K562 (cell line): Measurements from ENCODE around the gene NDUFC2. TPM values are rescaled to one million over a fixed set of nuclear protein-coding genes. Genes with fewer than 3 reads are reported as not detected.

Experiments
- ATAC-seq: fragments of 200-7000 bp; cut with Tn5 transposase; 3 replicates; pipeline ENCODE4 v1.9.1; 2020; ENCODE audit warnings: moderate library complexity
- BruUV-seq: library from RNA; stranded (reverse); fragments of 400-500 nt; replicated peaks from 2 replicates; lab custom pipeline; 2021; lab: Mats Ljungman, UMichigan
- CTCF ChIA-PET: fragments of 300-600 bp; formaldehyde crosslinking; extraction: SDS; loops from one replicate; lab custom pipeline; 2021; ENCODE audit warnings: low intra/inter-chr PET ratio; lab: Yijun Ruan, JAX
- POLR2A ChIA-PET: fragments of 300-600, 350-650 bp; sonication (Branson Sonifier 250); formaldehyde crosslinking; extraction: SDS; loops from one replicate; lab custom pipeline; 2021; ENCODE audit warnings: antibody characterized with exemption, inconsistent platforms; lab: Yijun Ruan, JAX
- DNase-seq, 4 experiments: peaks; one replicate each; pipeline versions ENCODE4 v3.0.0 to v3.0.0-alpha.2; 2011 to 2018; ENCODE audit warnings: low spot score in 3 of 4, mixed read lengths in 3 of 4; ENCODE audit errors: extremely low read depth in 1 of 4
- FAIRE-seq: peaks from 2 replicates; lab custom pipeline; 2011; peaks lifted over from hg19 to GRCh38; lab: Jason Lieb, UNC
- H2AFZ ChIP-seq: 2 replicates; pipeline ENCODE4 v1.6.0; 2011; ENCODE audit warnings: low read depth, low read length, control low read depth, inconsistent platforms
- H3K27ac ChIP-seq: fragments of 200-600 bp; 3 replicates; pipeline ENCODE4 v1.8.0; 2011; ENCODE audit warnings: low read depth, mild to moderate bottlenecking, control low read depth, inconsistent platforms, low read length, moderate library complexity, mixed read lengths; ENCODE audit errors: extremely low read depth
- H3K27me3 ChIP-seq, 2 experiments: fragments of 300-600 bp in 1 of 2; 2 replicates in 1 of 2; 3 replicates in 1 of 2; pipeline versions ENCODE4 v1.6.0 to v1.8.0; 2011; ENCODE audit warnings: inconsistent platforms in 2 of 2, low read length in 2 of 2, mild to moderate bottlenecking in 1 of 2, mixed read lengths in 1 of 2, moderate library complexity in 1 of 2; ENCODE audit not compliant: control insufficient read depth in 2 of 2, insufficient read depth in 2 of 2
- H3K36me3 ChIP-seq: fragments of 300-600 bp; 3 replicates; pipeline ENCODE4 v1.8.0; 2011; ENCODE audit warnings: mild to moderate bottlenecking, low read length, inconsistent platforms; ENCODE audit not compliant: control insufficient read depth, insufficient read depth
- H3K4me1 ChIP-seq, 2 experiments: fragments of 200-600 bp in 1 of 2; replicated peaks in 1 of 2; 2 replicates in 1 of 2; 3 replicates in 1 of 2; pipeline versions ENCODE4 v1.5.1 to v1.8.0; 2011; ENCODE audit warnings: inconsistent platforms in 2 of 2, low read length in 2 of 2, mild to moderate bottlenecking in 1 of 2, mixed read lengths in 1 of 2, moderate library complexity in 1 of 2; ENCODE audit not compliant: control insufficient read depth in 2 of 2, insufficient read depth in 2 of 2
- H3K4me2 ChIP-seq: 2 replicates; pipeline ENCODE4 v1.6.1; 2011; ENCODE audit warnings: low read length, control low read depth, inconsistent platforms, mixed read lengths; ENCODE audit not compliant: insufficient read depth
- H3K4me3 ChIP-seq: fragments of 200-600 bp; sonication (generic), shearing (Covaris generic); 2 replicates; pipeline ENCODE4 v1.5.1; 2016; ENCODE audit warnings: control low read depth, inconsistent platforms
- H3K79me2 ChIP-seq: fragments of 200-600 bp; 3 replicates; pipeline ENCODE4 v1.8.0; 2011; ENCODE audit warnings: low read length, inconsistent platforms; ENCODE audit not compliant: control insufficient read depth, insufficient read depth
- H3K9ac ChIP-seq, 2 experiments: 2 replicates each; pipeline versions ENCODE4 v1.6.0 to v1.6.1; 2011; ENCODE audit warnings: low read depth in 2 of 2, low read length in 2 of 2, control low read depth in 1 of 2, inconsistent platforms in 1 of 2, mild to moderate bottlenecking in 1 of 2, mixed read lengths in 1 of 2; ENCODE audit not compliant: insufficient read depth in 1 of 2
- H3K9me1 ChIP-seq: one replicate; pipeline ENCODE4 v1.6.0; 2011; ENCODE audit warnings: inconsistent platforms, mild to moderate bottlenecking, low read length, moderate library complexity; ENCODE audit not compliant: control insufficient read depth, insufficient read depth
- H3K9me3 ChIP-seq: replicated peaks from 2 replicates; pipeline ENCODE4 v1.5.1; 2011; ENCODE audit warnings: low read depth, low read length, inconsistent platforms; ENCODE audit not compliant: control insufficient read depth, insufficient read depth
- H4K20me1 ChIP-seq: replicated peaks from 2 replicates; pipeline ENCODE4 v1.6.1; 2011; ENCODE audit warnings: low read length, inconsistent platforms, mixed read lengths; ENCODE audit not compliant: control insufficient read depth, insufficient read depth
- MAZ ChIP-seq, 2 experiments: fragments of 450-650 bp in 1 of 2; sonication (generic) in 1 of 2; formaldehyde crosslinking; IDR thresholded peaks in 1 of 2; conservative IDR thresholded peaks in 1 of 2; 2 replicates each; pipeline versions ENCODE4 v1.4.0 to v1.5.0; 2020; ENCODE audit warnings: mild to moderate bottlenecking in 1 of 2, missing genetic modification reagents in 1 of 2
- SMARCC2 ChIP-seq: fragments of 450-650 bp; IDR thresholded peaks from 2 replicates; pipeline ENCODE4 v1.6.1; 2017; ENCODE audit warnings: antibody characterized with exemption, moderate library complexity, mild to moderate bottlenecking, low read depth
- TRIM28 ChIP-seq: fragments of 450-650 bp; IDR thresholded peaks from 2 replicates; pipeline ENCODE4 v1.6.1; 2017
- ZNF217 ChIP-seq: sonication (generic); formaldehyde crosslinking; IDR thresholded peaks from 2 replicates; pipeline ENCODE4 v1.8.0; 2022; ENCODE audit warnings: mild to moderate bottlenecking, missing genetic modification reagents
- ZNF785 ChIP-seq: fragments of 250-450 bp; sonication (Bioruptor Pico); IDR thresholded peaks from 2 replicates; pipeline ENCODE4 v1.4.0; 2020; ENCODE audit warnings: mild to moderate bottlenecking
- WGBS: fragments of 100-300 bp; shearing (Covaris generic); methylation state at CpG from one replicate; pipeline ENCODE4 v1.1.6; 2016; ENCODE audit warnings: low coverage, mixed read lengths; ENCODE audit not compliant: insufficient coverage; ENCODE audit errors: missing lambda C conversion rate; 5-methylcytosine and 5-hydroxymethylcytosine counted together
- in situ Hi-C: fragments of 300-500 bp; cut with MboI; formaldehyde crosslinking; loops from 4 replicates; pipeline ENCODE4 v1.15.0; 2018; ENCODE audit warnings: inconsistent platforms, mixed read lengths
- intact Hi-C: fragments of 100-400 bp; cut with micrococcal nuclease; formaldehyde crosslinking; loops from 2 replicates; pipeline ENCODE4 v1.14.2; 2022
- polyA plus RNA-seq, 8 experiments: library from polyadenylated mRNA; depleted of rRNA in 4 of 8; stranded (reverse) in 5 of 8; unstranded in 3 of 8; fragments of >200 nt; fragmentation: Nextera tagmentation in 2 of 8; fragmentation: Illumina TruSeq in 1 of 8; extraction: Ambion mirVana in 2 of 8; extraction: Trizol in 1 of 8; gene quantifications; 2 replicates each; pipeline versions ENCODE4 v1.2.1 to v1.2.3, GENCODE V29; 2011 to 2014; ENCODE audit warnings: inconsistent platforms in 1 of 8, missing spikeins in 1 of 8
- total RNA-seq, 7 experiments: library from RNA; depleted of rRNA in 6 of 7; stranded (reverse); fragments of >200 nt in 6 of 7; fragmentation: Illumina TruSeq in 2 of 7; extraction: Trizol in 2 of 7; gene quantifications; 2 replicates each; pipeline versions ENCODE4 v1.2.1 to v1.2.3, GENCODE V29; 2011 to 2021; ENCODE audit warnings: low replicate concordance in 1 of 7
- TF ChIP-seq, protein P1 (sequence below): sonication (generic); formaldehyde crosslinking; IDR thresholded peaks from 2 replicates; pipeline ENCODE4 v1.8.0; 2022; ENCODE audit warnings: mild to moderate bottlenecking, missing genetic modification reagents
- TF ChIP-seq, protein P2 (sequence below): IDR thresholded peaks from 2 replicates; pipeline ENCODE4 v1.6.1; 2014; ENCODE audit warnings: antibody characterized with exemption
- TF ChIP-seq, protein P3 (sequence below): sonication (generic); formaldehyde crosslinking; IDR thresholded peaks from 2 replicates; pipeline ENCODE4 v1.9.0; 2022; ENCODE audit warnings: mild to moderate bottlenecking, missing genetic modification reagents
- TF ChIP-seq, protein P4 (sequence below): fragments of 450-650 bp; IDR thresholded peaks from 2 replicates; pipeline ENCODE4 v1.6.1; 2018; ENCODE audit not compliant: partially characterized antibody

Gene NDUFC2
- total and polyA plus RNA-seq, 9 of the 15 experiments (the other 6 are each of a cell fraction or from before 2014, with no cell fraction given): 168 to 1,119 (median 442) TPM

DNA sequence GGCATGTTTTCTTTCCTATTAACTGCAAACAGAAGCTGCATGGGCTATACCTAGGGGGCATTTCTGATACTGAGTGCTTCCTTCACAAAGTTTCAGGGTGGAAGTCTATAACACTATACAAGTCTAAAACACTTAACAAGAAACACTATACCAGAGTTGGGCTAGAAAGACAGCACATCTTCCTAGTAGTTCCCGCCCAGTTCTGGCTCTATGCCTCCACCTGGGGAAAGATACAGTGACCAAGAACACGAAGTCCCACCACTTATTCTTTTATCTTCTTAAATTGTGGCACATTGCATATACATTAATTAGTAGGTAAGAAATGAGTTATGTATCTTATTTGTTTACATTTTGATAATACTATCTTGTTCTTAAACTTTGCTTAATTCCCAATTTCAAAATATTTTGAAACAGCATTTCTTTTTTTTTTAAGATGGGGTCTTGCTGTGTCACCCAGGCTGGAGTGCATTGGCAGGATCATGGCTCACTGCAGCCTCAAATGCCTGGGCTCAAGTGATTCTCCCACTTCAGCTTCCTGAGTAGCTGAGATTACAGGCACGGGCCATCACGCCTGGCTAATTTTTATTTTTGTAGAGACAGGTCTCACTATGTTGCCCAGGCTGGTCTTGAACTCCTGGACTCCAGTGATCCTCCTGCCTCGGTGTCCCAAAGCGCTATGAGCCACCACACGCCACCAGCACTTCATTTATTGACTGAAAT, 18.2 kb upstream of the NDUFC2 start (continued):
- TF ChIP-seq, protein P1, sequence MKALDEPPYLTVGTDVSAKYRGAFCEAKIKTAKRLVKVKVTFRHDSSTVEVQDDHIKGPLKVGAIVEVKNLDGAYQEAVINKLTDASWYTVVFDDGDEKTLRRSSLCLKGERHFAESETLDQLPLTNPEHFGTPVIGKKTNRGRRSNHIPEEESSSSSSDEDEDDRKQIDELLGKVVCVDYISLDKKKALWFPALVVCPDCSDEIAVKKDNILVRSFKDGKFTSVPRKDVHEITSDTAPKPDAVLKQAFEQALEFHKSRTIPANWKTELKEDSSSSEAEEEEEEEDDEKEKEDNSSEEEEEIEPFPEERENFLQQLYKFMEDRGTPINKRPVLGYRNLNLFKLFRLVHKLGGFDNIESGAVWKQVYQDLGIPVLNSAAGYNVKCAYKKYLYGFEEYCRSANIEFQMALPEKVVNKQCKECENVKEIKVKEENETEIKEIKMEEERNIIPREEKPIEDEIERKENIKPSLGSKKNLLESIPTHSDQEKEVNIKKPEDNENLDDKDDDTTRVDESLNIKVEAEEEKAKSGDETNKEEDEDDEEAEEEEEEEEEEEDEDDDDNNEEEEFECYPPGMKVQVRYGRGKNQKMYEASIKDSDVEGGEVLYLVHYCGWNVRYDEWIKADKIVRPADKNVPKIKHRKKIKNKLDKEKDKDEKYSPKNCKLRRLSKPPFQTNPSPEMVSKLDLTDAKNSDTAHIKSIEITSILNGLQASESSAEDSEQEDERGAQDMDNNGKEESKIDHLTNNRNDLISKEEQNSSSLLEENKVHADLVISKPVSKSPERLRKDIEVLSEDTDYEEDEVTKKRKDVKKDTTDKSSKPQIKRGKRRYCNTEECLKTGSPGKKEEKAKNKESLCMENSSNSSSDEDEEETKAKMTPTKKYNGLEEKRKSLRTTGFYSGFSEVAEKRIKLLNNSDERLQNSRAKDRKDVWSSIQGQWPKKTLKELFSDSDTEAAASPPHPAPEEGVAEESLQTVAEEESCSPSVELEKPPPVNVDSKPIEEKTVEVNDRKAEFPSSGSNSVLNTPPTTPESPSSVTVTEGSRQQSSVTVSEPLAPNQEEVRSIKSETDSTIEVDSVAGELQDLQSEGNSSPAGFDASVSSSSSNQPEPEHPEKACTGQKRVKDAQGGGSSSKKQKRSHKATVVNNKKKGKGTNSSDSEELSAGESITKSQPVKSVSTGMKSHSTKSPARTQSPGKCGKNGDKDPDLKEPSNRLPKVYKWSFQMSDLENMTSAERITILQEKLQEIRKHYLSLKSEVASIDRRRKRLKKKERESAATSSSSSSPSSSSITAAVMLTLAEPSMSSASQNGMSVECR: no peak
- TF ChIP-seq, all 486 proteins: peak for 0

DNA sequence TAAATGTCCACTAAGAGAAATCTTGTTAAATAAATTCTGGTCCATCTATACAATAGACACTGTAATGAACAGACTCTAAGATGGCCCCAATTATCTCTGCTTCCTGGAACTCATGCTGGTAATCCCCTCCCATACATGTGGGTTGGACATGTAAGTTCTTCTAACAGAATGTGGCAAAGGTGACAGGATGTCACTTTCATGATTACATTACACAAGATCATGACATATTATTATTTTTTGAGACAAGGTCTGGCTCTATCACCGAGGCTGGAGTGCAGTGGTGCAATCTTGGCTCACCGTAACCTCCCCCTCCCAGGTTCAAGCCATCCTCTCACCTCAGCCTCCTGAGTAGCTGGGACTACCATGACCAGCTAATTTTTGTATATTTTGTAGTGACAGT, 14.6 kb upstream of the NDUFC2 start:
- intact Hi-C loops (no loop called here), in situ Hi-C loops (no loop called here)
- ATAC-seq: peak; percentile 74
- H3K9me3 ChIP-seq: no peaks in the 10 kb centered on the region
- DNase-seq: no peak
- peaks cover 17% of the 10 kb centered on the region; the same call in 2 of the 3 replicates for H3K36me3 ChIP-seq
- H2AFZ ChIP-seq: 0 out of 2 replicates have a peak overlapping the region, but pooled peaks have one; percentile 4
- no peaks in the 10 kb centered on the region for H3K27me3 ChIP-seq
- no peaks in the 10 kb centered on the region for H4K20me1 ChIP-seq
- H3K9me1 ChIP-seq: no peaks in the 10 kb centered on the region
- no peaks in the 10 kb centered on the region for H3K79me2 ChIP-seq
- WGBS: 70% methylated on average over 2 of the region's 2 CpGs
- no peak overlapping the region for H3K27ac ChIP-seq
- BruUV-seq: no TSS peak
- no peak for FAIRE-seq
- ChIA-PET POLR2A (interaction anchor here (1.3 kb wide), 1 partner anchor 14 kb away, joined by 8 read pairs; no protein-coding TSS in a partner anchor), CTCF (no interaction called here)
- H3K4me3 ChIP-seq: no peak overlapping the region
- no peak overlapping the region; a peak in 1 of 4 replicates for H3K9ac ChIP-seq
- peaks cover 4 to 9% of the 10 kb centered on the region in 2 experiments; a peak in 4 of 5 replicates for H3K4me1 ChIP-seq
- no peak overlapping the region; the same call in 1 of the 2 replicates for H3K4me2 ChIP-seq
- TF ChIP-seq TRIM28 (no peak), ZNF217 (CRISPR knock-in tag) (no peak), ZNF785 (CRISPR knock-in tag) (no peak), SMARCC2 (no peak), MAZ (CRISPR knock-in tag; conservative IDR thresholded peaks at IDR 0.05 in 1 of 2, IDR thresholded peaks at IDR 0.05 in 1 of 2) (no peak)
- TF ChIP-seq, protein P2, sequence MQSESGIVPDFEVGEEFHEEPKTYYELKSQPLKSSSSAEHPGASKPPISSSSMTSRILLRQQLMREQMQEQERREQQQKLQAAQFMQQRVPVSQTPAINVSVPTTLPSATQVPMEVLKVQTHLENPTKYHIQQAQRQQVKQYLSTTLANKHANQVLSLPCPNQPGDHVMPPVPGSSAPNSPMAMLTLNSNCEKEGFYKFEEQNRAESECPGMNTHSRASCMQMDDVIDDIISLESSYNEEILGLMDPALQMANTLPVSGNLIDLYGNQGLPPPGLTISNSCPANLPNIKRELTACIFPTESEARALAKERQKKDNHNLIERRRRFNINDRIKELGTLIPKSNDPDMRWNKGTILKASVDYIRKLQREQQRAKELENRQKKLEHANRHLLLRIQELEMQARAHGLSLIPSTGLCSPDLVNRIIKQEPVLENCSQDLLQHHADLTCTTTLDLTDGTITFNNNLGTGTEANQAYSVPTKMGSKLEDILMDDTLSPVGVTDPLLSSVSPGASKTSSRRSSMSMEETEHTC: no peak
- TF ChIP-seq, protein P3, sequence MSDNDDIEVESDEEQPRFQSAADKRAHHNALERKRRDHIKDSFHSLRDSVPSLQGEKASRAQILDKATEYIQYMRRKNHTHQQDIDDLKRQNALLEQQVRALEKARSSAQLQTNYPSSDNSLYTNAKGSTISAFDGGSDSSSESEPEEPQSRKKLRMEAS (CRISPR knock-in tag): peak; percentile 13; the same call in 1 of the 2 replicates
- TF ChIP-seq, protein P4, sequence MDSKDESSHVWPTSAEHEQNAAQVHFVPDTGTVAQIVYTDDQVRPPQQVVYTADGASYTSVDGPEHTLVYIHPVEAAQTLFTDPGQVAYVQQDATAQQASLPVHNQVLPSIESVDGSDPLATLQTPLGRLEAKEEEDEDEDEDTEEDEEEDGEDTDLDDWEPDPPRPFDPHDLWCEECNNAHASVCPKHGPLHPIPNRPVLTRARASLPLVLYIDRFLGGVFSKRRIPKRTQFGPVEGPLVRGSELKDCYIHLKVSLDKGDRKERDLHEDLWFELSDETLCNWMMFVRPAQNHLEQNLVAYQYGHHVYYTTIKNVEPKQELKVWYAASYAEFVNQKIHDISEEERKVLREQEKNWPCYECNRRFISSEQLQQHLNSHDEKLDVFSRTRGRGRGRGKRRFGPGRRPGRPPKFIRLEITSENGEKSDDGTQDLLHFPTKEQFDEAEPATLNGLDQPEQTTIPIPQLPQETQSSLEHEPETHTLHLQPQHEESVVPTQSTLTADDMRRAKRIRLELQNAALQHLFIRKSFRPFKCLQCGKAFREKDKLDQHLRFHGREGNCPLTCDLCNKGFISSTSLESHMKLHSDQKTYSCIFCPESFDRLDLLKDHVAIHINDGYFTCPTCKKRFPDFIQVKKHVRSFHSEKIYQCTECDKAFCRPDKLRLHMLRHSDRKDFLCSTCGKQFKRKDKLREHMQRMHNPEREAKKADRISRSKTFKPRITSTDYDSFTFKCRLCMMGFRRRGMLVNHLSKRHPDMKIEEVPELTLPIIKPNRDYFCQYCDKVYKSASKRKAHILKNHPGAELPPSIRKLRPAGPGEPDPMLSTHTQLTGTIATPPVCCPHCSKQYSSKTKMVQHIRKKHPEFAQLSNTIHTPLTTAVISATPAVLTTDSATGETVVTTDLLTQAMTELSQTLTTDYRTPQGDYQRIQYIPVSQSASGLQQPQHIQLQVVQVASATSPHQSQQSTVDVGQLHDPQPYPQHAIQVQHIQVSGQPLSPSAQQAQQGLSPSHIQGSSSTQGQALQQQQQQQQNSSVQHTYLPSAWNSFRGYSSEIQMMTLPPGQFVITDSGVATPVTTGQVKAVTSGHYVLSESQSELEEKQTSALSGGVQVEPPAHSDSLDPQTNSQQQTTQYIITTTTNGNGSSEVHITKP: peak; percentile 23
